ENCODE data around the gene STIM1.
"Not testable (repeated sequence)": the region's sequence is repeated elsewhere in the genome, so short reads cannot be mapped to it uniquely, and the experiment has no call there.

The STIM1 gene

DNA sequence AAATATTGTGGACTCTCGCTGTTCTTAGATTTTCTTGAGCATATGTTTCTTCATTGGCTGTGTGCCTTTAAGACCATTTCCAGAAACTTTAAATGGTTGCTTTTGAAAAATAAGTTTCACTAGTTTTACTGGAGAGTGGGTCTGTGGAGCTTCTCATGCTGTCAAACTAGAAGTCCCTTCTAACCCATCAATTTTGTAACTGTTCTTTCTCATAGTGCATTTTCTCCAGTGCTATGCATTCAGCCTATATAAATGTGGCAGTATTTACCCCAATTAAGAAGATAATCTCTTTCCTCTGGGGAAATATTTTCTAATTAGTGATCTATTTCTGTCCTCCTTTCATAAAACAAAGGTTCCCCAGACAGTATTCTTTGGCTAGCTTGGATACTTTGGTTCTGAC lies 141.2 kb downstream of the STIM1 start:
- Histone ChIP-seq H3K36me3 (ENCODE audit: insufficient read depth, low read depth, low read length) (no peaks in the 10 kb centered on the region), H3K4me1 (ENCODE audit: insufficient read depth, low read length) (no peaks in the 10 kb centered on the region), H3K27ac (ENCODE audit: low read length) (no peak overlapping the region), H3K27me3 (ENCODE audit: insufficient read depth, low read length) (no peaks in the 10 kb centered on the region), H3K9me3 (ENCODE audit: insufficient read depth, low read depth, low read length) (peaks cover 33% of the 10 kb centered on the region), H3K4me3 (ENCODE audit: low read length) (no peak overlapping the region), H3K9ac (ENCODE audit: low read depth, low read length) (no peak overlapping the region)

DNA sequence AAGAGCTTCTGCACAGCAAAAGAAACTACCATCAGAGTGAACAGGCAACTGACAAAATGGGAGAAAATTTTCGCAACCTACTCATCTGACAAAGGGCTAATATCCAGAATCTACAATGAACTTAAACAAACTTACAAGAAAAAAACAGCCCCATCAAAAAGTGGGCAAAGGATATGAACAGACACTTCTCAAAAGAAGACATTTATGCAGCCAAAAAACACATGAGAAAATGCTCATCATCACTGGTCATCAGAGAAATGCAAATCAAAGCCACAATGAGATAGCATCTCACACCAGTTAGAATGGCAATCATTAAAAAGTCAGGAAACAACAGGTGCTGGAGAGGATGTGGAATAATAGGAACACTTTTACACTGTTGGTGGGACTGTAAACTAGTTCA lies 149.3 kb downstream of the STIM1 start:
- not testable (repeated sequence) for H3K9me3 ChIP-seq (ENCODE audit: insufficient read depth, low read depth, low read length); H3K4me3 ChIP-seq (ENCODE audit: low read length); H3K27ac ChIP-seq (ENCODE audit: low read length); H3K4me1 ChIP-seq (ENCODE audit: insufficient read depth, low read length); H3K36me3 ChIP-seq (ENCODE audit: insufficient read depth, low read depth, low read length); H3K9ac ChIP-seq (ENCODE audit: low read depth, low read length); H3K27me3 ChIP-seq (ENCODE audit: insufficient read depth, low read length)

DNA sequence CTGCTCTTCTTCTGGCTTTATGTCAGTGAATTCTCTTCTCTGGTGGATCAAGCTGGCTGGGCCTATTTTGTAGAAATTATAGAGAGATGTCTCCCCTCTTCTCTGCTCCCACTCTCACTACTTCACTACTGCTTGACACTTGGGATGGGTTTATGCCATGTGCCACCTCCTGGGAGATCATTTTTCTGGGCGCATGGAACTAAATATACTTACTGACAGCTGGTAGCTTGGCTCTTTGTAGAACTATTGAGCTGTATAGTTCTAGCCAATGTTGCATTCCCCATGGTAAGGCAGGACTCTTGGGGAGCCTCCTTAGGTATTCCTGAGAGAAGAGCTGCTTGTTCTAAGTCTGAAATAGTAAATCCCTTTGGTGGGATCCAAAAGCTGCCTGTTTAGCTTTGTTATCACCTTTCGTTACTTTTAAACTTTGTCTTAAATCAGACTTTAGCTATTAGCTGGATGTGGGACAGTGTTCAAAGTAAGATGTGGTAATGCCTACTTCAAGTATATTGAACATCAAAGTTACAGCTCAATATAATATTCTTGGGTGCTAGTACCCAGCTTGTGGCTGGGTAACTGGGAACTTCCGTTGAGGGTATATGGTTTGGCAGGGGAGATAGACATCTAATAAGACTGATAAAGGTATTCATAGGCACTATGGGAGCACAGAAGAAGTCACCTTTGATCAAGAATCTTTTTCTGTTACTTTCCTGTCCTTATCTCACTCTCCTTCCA lies 151.6 kb downstream of the STIM1 start:
- Histone ChIP-seq H3K9ac (ENCODE audit: low read depth, low read length) (no peak overlapping the region), H3K4me3 (ENCODE audit: low read length) (no peak overlapping the region), H3K4me1 (ENCODE audit: insufficient read depth, low read length) (no peaks in the 10 kb centered on the region), H3K9me3 (ENCODE audit: insufficient read depth, low read depth, low read length) (no peaks in the 10 kb centered on the region), H3K36me3 (ENCODE audit: insufficient read depth, low read depth, low read length) (no peaks in the 10 kb centered on the region), H3K27ac (ENCODE audit: low read length) (no peak overlapping the region), H3K27me3 (ENCODE audit: insufficient read depth, low read length) (no peaks in the 10 kb centered on the region)

DNA sequence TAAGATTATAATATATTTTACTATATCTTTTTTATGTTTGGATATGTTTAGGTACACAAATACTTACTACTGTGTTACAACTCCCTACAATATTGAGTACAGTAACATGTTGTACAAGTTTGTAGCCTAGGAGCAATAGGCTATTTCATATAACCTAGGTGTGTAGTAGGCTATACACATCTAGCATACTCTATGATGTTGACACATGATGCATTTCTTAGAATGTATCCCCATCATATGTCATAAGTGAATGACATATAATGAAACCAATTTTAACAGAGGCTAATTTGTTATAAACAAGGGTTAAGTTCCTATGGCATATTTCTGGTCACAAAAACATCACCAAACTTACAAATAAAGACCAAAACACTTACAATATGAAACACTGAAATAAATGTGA lies 152.7 kb downstream of the STIM1 start:
- no peaks in the 10 kb centered on the region for H3K36me3 ChIP-seq (ENCODE audit: insufficient read depth, low read depth, low read length)
- no peaks in the 10 kb centered on the region for H3K4me1 ChIP-seq (ENCODE audit: insufficient read depth, low read length)
- no peaks in the 10 kb centered on the region for H3K9me3 ChIP-seq (ENCODE audit: insufficient read depth, low read depth, low read length)

DNA sequence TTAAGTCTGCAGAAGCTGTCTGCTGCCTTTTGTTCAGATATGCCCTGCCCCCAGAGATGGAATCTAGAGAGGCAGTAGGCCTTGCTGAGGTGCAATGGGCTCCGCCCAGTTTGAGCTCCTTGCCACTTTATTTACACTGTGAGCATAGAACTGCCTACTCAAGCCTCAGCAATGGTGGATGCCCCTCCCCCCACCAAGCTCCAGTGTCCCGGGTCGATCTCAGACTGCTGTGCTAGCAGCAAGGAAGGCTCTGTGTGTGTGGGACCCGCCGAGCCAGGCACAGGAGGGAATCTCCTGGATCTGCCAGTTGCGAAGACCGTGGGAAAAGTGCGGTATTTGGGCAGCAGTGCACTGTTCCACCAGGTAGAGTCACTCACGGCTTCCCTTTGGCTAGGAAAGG lies 161.1 kb downstream of the STIM1 start:
- not testable (repeated sequence) for H3K27ac ChIP-seq (ENCODE audit: low read length); H3K36me3 ChIP-seq (ENCODE audit: insufficient read depth, low read depth, low read length); H3K4me1 ChIP-seq (ENCODE audit: insufficient read depth, low read length)

More for the DNA sequence above, 152.7 kb downstream of the STIM1 start:
- no peaks in the 10 kb centered on the region for H3K27me3 ChIP-seq (ENCODE audit: insufficient read depth, low read length)
- no peak overlapping the region for H3K4me3 ChIP-seq (ENCODE audit: low read length)
- H3K9ac ChIP-seq (ENCODE audit: low read depth, low read length) = no peak overlapping the region
- no peak overlapping the region for H3K27ac ChIP-seq (ENCODE audit: low read length)

DNA sequence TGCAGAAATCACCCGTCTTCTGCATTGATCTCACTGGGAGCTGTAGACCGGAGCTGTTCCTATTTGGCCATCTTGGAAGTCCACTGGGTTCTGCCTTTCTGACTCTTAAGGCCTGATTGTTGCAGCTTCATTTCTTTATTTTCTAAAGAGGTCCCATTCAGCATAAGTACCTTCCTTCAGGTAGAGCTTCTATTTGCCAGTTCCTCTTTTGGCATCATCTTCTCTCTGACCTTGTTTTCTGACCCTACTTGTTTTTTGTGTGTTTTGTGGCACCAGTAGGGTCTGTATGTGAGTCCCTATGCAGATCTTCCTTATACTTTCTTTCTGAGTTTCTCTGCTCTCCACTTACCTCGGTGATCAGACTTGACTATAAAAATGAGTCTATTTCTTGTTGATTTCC lies 161.7 kb downstream of the STIM1 start:
- Histone ChIP-seq H3K36me3 (ENCODE audit: insufficient read depth, low read depth, low read length) (no peaks in the 10 kb centered on the region), H3K4me3 (ENCODE audit: low read length) (no peak overlapping the region), H3K27me3 (ENCODE audit: insufficient read depth, low read length) (no peaks in the 10 kb centered on the region), H3K9me3 (ENCODE audit: insufficient read depth, low read depth, low read length) (no peaks in the 10 kb centered on the region), H3K4me1 (ENCODE audit: insufficient read depth, low read length) (no peaks in the 10 kb centered on the region), H3K27ac (ENCODE audit: low read length) (no peak overlapping the region), H3K9ac (ENCODE audit: low read depth, low read length) (no peak overlapping the region)

More for the DNA sequence above, 161.1 kb downstream of the STIM1 start:
- H3K9ac ChIP-seq (ENCODE audit: low read depth, low read length); H3K9me3 ChIP-seq (ENCODE audit: insufficient read depth, low read depth, low read length); H3K27me3 ChIP-seq (ENCODE audit: insufficient read depth, low read length); H3K4me3 ChIP-seq (ENCODE audit: low read length): not testable (repeated sequence)

DNA sequence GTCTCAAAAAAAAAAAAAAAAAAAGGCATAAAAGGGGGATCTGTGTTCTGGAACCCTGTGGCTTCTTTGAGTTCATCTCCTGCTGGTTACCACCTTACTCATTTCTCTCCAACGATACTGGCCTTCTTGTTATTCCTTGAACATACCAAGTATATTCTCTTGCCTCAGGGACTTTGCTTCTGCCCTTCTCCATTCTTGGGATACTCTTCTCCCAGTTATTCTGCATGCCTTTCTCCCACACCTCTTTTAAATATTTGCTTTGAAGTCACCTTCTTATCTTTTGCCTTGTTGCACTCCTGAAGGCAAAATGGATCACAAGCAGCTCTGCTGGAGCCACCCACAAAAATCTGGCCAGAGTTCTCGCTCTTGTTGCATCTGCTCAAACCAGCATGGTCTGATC lies 163.2 kb downstream of the STIM1 start:
- Histone ChIP-seq H3K36me3 (ENCODE audit: insufficient read depth, low read depth, low read length) (no peaks in the 10 kb centered on the region), H3K9ac (ENCODE audit: low read depth, low read length) (no peak overlapping the region), H3K27me3 (ENCODE audit: insufficient read depth, low read length) (no peaks in the 10 kb centered on the region), H3K9me3 (ENCODE audit: insufficient read depth, low read depth, low read length) (no peaks in the 10 kb centered on the region), H3K4me1 (ENCODE audit: insufficient read depth, low read length) (no peaks in the 10 kb centered on the region), H3K4me3 (ENCODE audit: low read length) (no peak overlapping the region), H3K27ac (ENCODE audit: low read length) (no peak overlapping the region)

DNA sequence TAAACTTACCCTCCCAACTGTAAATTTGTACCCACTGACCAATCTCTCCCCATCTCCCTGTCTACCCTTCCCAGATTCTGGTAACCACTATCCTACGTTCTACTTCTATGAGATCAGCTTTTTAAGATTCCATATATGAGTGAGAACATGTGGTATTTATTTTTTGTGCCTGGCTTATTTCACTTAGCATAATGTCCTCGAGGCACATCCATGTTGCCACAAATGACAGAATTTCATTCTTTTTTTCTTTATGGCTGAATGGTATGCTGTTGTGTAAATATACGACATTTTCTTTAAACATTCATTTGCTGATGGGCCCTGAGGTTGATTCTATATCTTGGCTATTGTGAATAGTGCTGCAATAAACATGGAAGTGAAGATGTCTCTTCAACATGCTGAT lies 164.4 kb downstream of the STIM1 start:
- Histone ChIP-seq H3K9me3 (ENCODE audit: insufficient read depth, low read depth, low read length) (no peaks in the 10 kb centered on the region), H3K4me3 (ENCODE audit: low read length) (no peak overlapping the region), H3K27me3 (ENCODE audit: insufficient read depth, low read length) (no peaks in the 10 kb centered on the region), H3K27ac (ENCODE audit: low read length) (no peak overlapping the region), H3K4me1 (ENCODE audit: insufficient read depth, low read length) (no peaks in the 10 kb centered on the region), H3K9ac (ENCODE audit: low read depth, low read length) (no peak overlapping the region), H3K36me3 (ENCODE audit: insufficient read depth, low read depth, low read length) (no peaks in the 10 kb centered on the region)

DNA sequence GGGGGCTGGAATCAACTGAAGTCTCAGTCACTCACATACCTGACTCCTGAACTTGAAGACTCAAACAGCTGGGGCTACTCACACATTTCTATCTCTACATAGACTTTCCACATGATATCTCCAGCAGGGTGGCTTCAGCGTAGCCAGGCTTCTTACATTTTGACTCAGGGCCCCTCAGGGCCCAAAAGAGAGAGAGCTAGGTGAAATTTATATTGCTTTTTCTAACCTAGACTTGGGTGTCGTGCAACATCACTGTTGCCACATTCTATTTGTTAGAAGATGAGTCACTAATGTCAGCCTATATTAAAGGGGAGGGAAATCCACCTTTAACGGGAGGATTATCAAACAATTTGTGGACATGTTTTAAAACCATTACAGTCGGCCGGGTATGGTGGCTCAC lies 167.2 kb downstream of the STIM1 start:
- no peaks in the 10 kb centered on the region for H3K36me3 ChIP-seq (ENCODE audit: insufficient read depth, low read depth, low read length)
- no peak overlapping the region for H3K27ac ChIP-seq (ENCODE audit: low read length)
- no peaks in the 10 kb centered on the region for H3K9me3 ChIP-seq (ENCODE audit: insufficient read depth, low read depth, low read length)
- no peaks in the 10 kb centered on the region for H3K4me1 ChIP-seq (ENCODE audit: insufficient read depth, low read length)
- H3K27me3 ChIP-seq (ENCODE audit: insufficient read depth, low read length) = no peaks in the 10 kb centered on the region
- no peak overlapping the region for H3K4me3 ChIP-seq (ENCODE audit: low read length)
- H3K9ac ChIP-seq (ENCODE audit: low read depth, low read length) = no peak overlapping the region

DNA sequence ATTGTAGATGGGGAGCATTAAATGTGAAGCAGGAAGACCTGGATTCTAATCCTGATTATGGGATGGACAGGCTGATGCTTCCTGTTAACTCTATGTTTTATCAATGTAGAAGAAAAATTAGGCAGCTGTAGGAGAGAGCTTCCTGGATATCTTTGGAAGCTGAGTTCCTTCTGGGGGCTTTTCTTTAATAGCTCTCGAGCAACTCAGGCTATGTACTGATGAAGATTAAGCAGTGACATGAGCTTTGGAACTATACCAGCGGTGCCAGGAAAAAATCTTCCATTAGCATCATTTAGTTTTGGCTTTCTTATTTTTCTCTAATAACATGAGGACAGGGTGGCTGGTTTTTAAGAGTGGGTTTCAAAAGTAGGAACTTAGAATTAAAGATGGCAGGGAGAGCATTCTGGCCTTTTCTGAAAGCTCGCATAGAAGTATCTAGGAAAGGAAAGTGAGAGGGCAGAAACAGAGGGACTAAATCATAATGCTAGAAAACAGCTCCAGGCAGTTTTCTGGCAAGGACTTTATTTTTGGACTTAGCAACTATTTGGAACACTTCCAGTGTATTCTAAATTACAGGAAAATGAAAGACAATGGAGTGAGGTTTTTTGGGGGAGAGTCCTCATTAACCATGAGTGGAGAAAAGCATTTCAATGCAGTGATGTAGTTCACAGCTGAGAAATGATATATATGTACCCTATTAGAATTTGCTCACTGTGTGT lies 169.9 kb downstream of the STIM1 start:
- H3K4me3 ChIP-seq (ENCODE audit: low read length) = no peak overlapping the region
- H3K9me3 ChIP-seq (ENCODE audit: insufficient read depth, low read depth, low read length) = no peaks in the 10 kb centered on the region
- H3K36me3 ChIP-seq (ENCODE audit: insufficient read depth, low read depth, low read length) = no peaks in the 10 kb centered on the region
- no peaks in the 10 kb centered on the region for H3K4me1 ChIP-seq (ENCODE audit: insufficient read depth, low read length)
- H3K9ac ChIP-seq (ENCODE audit: low read depth, low read length) = no peak overlapping the region
- H3K27ac ChIP-seq (ENCODE audit: low read length) = no peak overlapping the region
- no peaks in the 10 kb centered on the region for H3K27me3 ChIP-seq (ENCODE audit: insufficient read depth, low read length)

DNA sequence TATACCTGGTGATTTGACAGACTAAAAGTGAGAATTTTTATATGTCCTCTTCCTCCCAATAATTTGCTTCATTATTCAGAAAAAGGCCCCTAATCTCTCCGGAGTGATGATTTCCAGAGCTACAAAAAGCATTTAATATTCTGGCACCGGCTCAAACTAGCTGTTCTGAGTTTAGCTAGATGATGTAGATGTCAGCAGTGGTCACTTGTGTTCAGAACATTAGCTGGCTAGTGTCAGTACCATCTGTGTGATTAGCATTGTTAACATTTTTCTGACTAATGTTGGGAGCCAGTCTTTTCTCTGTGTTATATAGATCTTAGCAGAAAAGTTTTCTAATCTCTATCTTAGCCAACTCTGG lies 170.5 kb downstream of the STIM1 start:
- no peak overlapping the region for H3K27ac ChIP-seq (ENCODE audit: low read length)
- H3K4me1 ChIP-seq (ENCODE audit: insufficient read depth, low read length) = no peaks in the 10 kb centered on the region
- H3K4me3 ChIP-seq (ENCODE audit: low read length) = no peak overlapping the region
- H3K27me3 ChIP-seq (ENCODE audit: insufficient read depth, low read length) = no peaks in the 10 kb centered on the region
- H3K9me3 ChIP-seq (ENCODE audit: insufficient read depth, low read depth, low read length) = no peaks in the 10 kb centered on the region
- no peak overlapping the region for H3K9ac ChIP-seq (ENCODE audit: low read depth, low read length)
- H3K36me3 ChIP-seq (ENCODE audit: insufficient read depth, low read depth, low read length) = no peaks in the 10 kb centered on the region

DNA sequence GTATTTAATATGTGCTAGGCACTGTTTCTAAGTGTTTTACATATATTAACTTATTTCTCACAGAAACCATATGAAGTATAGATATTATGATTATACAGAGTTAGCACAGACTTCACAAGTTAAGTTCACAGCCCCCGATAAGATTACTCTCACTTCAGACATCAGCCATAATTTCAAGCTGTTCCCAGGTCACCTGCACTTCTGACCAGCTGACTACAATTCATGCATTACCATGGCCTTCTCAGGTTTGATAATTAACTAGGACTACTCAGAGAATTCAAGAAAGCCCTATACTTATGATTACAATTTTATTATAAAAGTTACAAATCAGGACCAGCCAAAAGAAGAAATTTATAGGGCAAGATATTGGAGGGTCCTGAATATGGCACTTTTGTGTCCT lies 170.9 kb downstream of the STIM1 start:
- H3K9ac ChIP-seq (ENCODE audit: low read depth, low read length) = no peak overlapping the region
- no peaks in the 10 kb centered on the region for H3K9me3 ChIP-seq (ENCODE audit: insufficient read depth, low read depth, low read length)
- H3K4me3 ChIP-seq (ENCODE audit: low read length) = no peak overlapping the region
- no peaks in the 10 kb centered on the region for H3K36me3 ChIP-seq (ENCODE audit: insufficient read depth, low read depth, low read length)
- H3K4me1 ChIP-seq (ENCODE audit: insufficient read depth, low read length) = no peaks in the 10 kb centered on the region
- H3K27ac ChIP-seq (ENCODE audit: low read length) = no peak overlapping the region
- no peaks in the 10 kb centered on the region for H3K27me3 ChIP-seq (ENCODE audit: insufficient read depth, low read length)

Measured in iPS-20b (cell line).